SJSA1 (cell line): ENCODE results near the gene JMJD7. TPM values are rescaled to one million over a fixed set of nuclear protein-coding genes. Genes with fewer than 3 reads are reported as not detected.

Source experiments
- DNase-seq, 2 experiments: peaks; one replicate each; pipeline ENCODE4 v3.0.0-alpha.2; 2015 to 2020; ENCODE audit warnings: low spot score in 2 of 2, low read depth in 1 of 2
- H3K27ac ChIP-seq: fragments of 250-450 bp; sonication (Bioruptor Pico); 2 replicates; pipeline ENCODE4 v1.5.1; 2020; ENCODE audit warnings: mild to moderate bottlenecking, moderate library complexity
- H3K27me3 ChIP-seq: fragments of 250-450 bp; sonication (Bioruptor Pico); replicated peaks from 2 replicates; pipeline ENCODE4 v1.5.1; 2020; ENCODE audit warnings: mild to moderate bottlenecking, moderate library complexity
- H3K36me3 ChIP-seq: fragments of 250-450 bp; sonication (Bioruptor Pico); 2 replicates; pipeline ENCODE4 v1.5.1; 2020; ENCODE audit warnings: mild to moderate bottlenecking
- H3K4me1 ChIP-seq: fragments of 250-450 bp; sonication (Bioruptor Pico); replicated peaks from 2 replicates; pipeline ENCODE4 v1.6.1; 2021; ENCODE audit warnings: mild to moderate bottlenecking
- H3K4me3 ChIP-seq: fragments of 250-450 bp; sonication (Bioruptor Pico); 2 replicates; pipeline ENCODE4 v1.5.1; 2020; ENCODE audit warnings: mild to moderate bottlenecking
- H3K9me3 ChIP-seq: fragments of 250-450 bp; sonication (Bioruptor Pico); replicated peaks from 2 replicates; pipeline ENCODE4 v1.5.1; 2020; ENCODE audit warnings: mild to moderate bottlenecking
- total RNA-seq: library from RNA; depleted of rRNA; stranded (reverse); fragments of >200 nt; shearing (Covaris generic); gene quantifications from 2 replicates; pipeline ENCODE4 v1.2.3, GENCODE V29; 2014

JMJD7 gene
- total RNA-seq, 1 experiment from 2014 or later: 9.4 TPM

DNA sequence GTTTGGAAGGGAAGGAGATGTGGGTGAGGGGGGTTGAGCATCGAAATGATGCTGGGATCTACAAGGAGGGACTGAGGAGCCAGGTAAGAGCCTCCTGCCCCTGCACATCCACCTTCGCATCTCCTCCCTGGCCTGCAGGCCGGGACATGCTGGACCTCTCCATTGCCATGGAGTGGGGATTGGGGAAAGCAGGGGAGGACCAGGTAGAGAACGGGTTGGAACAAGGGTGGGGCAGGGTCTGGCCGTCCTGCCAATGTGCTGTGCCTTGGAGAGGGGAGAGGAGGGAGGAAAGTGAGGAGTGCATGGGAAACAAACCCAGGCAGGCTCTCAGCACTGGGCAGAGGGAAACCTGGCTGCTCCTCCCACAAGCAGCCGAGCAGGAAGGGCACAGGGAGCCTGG lies 21.3 kb downstream of the JMJD7 start:
- Histone ChIP-seq H3K9me3 (no peaks in the 10 kb centered on the region), H3K27me3 (no peaks in the 10 kb centered on the region), H3K4me1 (no peaks in the 10 kb centered on the region), H3K36me3 (peaks cover 8% of the 10 kb centered on the region; the same call in 1 of the 2 replicates), H3K4me3 (no peak overlapping the region), H3K27ac (no peak overlapping the region)
- DNase-seq: no peak

GRCh38 chr15:41849861-41850260 lies 22.0 kb downstream of the JMJD7 start:
- Histone ChIP-seq H3K4me1 (no peaks in the 10 kb centered on the region), H3K27me3 (no peaks in the 10 kb centered on the region)

GRCh38 chr15:41850482-41851166 lies 22.7 kb downstream of the JMJD7 start:
- Histone ChIP-seq H3K4me3 (no peak overlapping the region), H3K4me1 (no peaks in the 10 kb centered on the region), H3K27ac (no peak overlapping the region), H3K9me3 (no peaks in the 10 kb centered on the region), H3K36me3 (peaks cover 8% of the 10 kb centered on the region; the same call in 1 of the 2 replicates), H3K27me3 (no peaks in the 10 kb centered on the region)
- no peak for DNase-seq

More at GRCh38 chr15:41849861-41850260, 22.0 kb downstream of the JMJD7 start:
- no peak overlapping the region for H3K4me3 ChIP-seq
- H3K9me3 ChIP-seq: no peaks in the 10 kb centered on the region
- DNase-seq: no peak
- H3K36me3 ChIP-seq: peaks cover 8% of the 10 kb centered on the region; the same call in 1 of the 2 replicates
- H3K27ac ChIP-seq: no peak overlapping the region

DNA sequence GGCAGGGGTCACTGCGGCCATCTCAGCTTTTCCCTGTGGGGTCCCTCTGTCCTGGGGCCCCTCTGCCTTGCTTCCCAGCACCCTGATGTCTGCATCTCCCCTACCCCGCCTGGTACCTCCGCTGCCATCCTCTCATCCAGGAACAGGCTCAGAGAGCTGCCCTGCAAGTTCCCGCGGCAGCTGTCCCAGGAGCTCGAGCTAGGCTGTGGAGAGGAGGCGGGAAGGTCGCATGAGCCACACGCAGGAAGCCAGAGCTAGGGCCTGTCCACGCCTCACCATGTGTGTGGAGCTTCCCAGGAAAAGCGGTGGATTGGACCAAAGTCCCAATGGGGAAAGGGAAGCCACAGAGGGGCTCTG lies 23.3 kb downstream of the JMJD7 start:
- Histone ChIP-seq H3K36me3 (peaks cover 8% of the 10 kb centered on the region; the same call in 1 of the 2 replicates), H3K4me1 (no peaks in the 10 kb centered on the region), H3K4me3 (no peak overlapping the region), H3K27ac (no peak overlapping the region), H3K27me3 (no peaks in the 10 kb centered on the region), H3K9me3 (no peaks in the 10 kb centered on the region)
- no peak for DNase-seq

- no peak overlapping the region for H3K4me3 ChIP-seq
- no peaks in the 10 kb centered on the region for H3K9me3 ChIP-seq
- no peak overlapping the region for H3K27ac ChIP-seq
- H3K4me1 ChIP-seq: no peaks in the 10 kb centered on the region
- H3K27me3 ChIP-seq: no peaks in the 10 kb centered on the region
- no peak for DNase-seq
- peaks cover 8% of the 10 kb centered on the region; the same call in 1 of the 2 replicates for H3K36me3 ChIP-seq
These were observed 24.0 kb downstream of the JMJD7 start for GRCh38 chr15:41851755-41852370.

DNA sequence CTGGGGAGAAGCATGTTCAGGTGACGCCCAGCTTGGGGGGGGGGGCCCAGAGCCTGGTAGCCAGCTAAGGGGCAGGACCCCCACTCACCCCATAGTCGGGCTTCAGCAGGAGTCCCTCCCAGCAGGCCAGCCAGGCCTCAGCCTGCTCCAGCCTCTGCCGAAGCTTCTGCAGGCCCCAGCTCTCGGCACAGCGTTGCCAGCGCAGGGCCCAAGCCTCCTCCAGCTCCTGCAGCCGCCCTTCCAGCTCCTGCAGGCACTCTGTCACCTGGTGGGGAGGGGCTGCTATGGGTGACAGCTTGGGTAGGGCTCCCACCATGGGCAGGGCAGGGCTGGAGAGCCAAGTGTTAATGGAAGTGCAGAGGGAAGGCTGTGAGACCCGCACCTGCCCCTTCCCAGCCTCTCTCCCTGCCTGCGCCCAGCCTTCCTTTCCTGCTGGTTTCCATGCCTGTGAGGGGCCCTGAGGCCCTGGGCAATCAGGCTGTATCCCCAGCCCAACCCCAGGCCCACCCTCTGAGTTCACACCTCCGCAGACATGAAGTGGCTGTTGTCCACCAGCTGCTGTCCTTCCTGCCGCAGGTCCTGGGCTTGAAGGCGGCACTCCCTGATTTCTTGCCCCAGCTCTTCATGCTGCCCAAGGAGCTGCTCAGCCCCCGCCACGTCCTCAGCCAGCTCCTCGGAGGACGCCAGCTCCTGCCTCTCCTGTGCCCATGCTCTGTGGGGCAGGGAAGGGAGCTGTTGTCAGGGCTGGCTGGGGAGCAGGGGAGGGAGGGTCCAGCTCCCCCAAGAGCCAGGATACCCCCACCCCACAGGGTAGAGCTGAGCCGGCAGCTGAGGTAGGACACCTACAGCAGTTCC lies 25.1 kb downstream of the JMJD7 start:
- Histone ChIP-seq H3K9me3 (no peaks in the 10 kb centered on the region), H3K4me1 (no peaks in the 10 kb centered on the region), H3K36me3 (peaks cover 3% of the 10 kb centered on the region; the same call in 1 of the 2 replicates), H3K27ac (no peak overlapping the region), H3K4me3 (no peak overlapping the region), H3K27me3 (no peaks in the 10 kb centered on the region)
- no peak for DNase-seq

- Histone ChIP-seq H3K4me3 (no peak overlapping the region), H3K27ac (no peak overlapping the region), H3K36me3 (no peaks in the 10 kb centered on the region), H3K9me3 (no peaks in the 10 kb centered on the region), H3K27me3 (no peaks in the 10 kb centered on the region), H3K4me1 (no peaks in the 10 kb centered on the region)
- DNase-seq: no peak
These were observed 25.9 kb downstream of the JMJD7 start for GRCh38 chr15:41853831-41854230.

GRCh38 chr15:41854443-41854842 lies 26.6 kb downstream of the JMJD7 start:
- no peaks in the 10 kb centered on the region for H3K27me3 ChIP-seq
- H3K27ac ChIP-seq: no peak overlapping the region
- H3K4me3 ChIP-seq: no peak overlapping the region
- H3K4me1 ChIP-seq: no peaks in the 10 kb centered on the region
- no peaks in the 10 kb centered on the region for H3K36me3 ChIP-seq
- no peaks in the 10 kb centered on the region for H3K9me3 ChIP-seq
- no peak for DNase-seq

GRCh38 chr15:41855261-41855961 lies 27.5 kb downstream of the JMJD7 start:
- Histone ChIP-seq H3K36me3 (no peaks in the 10 kb centered on the region), H3K9me3 (no peaks in the 10 kb centered on the region), H3K27ac (no peak overlapping the region), H3K4me3 (no peak overlapping the region), H3K27me3 (no peaks in the 10 kb centered on the region), H3K4me1 (no peaks in the 10 kb centered on the region)
- no peak for DNase-seq

DNA sequence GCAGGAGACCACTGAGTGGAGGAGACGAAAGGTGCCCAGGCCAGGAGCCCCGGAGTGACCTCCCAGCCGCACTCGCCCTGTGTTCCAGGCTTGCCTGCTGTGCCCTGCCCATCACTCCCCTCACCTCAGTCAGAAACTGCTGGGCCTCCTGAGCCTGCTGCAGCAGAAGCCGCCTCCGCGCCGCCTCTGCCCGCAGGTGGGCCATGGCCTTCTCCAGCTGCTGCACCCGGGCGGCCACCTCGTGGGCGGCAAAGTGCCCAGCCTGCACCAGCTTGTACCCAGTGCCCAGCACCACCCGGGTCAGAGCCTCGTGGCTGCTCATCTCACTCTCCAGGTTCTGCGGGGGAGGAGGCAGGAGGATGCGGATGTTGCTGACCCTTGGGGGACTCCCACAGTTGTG lies 28.4 kb downstream of the JMJD7 start:
- H3K9me3 ChIP-seq: no peaks in the 10 kb centered on the region
- H3K27ac ChIP-seq: no peak overlapping the region
- no peak for DNase-seq
- H3K36me3 ChIP-seq: no peaks in the 10 kb centered on the region
- H3K27me3 ChIP-seq: no peaks in the 10 kb centered on the region
- no peaks in the 10 kb centered on the region for H3K4me1 ChIP-seq
- H3K4me3 ChIP-seq: no peak overlapping the region

DNA sequence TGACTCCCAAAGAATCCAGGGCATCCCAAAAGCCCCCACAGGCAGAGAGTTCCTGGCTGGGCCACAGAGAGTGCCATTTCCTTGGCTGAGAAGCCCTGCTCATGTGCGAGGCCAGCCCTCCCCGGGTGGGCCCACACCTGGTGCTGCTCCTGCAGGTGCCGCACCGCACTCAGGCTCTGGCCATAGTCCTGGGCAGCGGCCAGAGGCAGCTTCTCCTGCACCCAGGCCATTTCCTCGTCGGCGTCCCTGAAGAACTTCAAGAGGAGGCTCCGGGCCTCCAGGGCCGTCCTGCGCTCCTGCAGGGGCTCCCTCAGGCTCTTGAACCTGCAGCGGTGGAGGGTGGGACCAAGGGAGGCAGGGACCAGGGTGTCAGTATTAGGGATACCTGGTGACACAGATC lies 28.8 kb downstream of the JMJD7 start:
- Histone ChIP-seq H3K4me1 (no peaks in the 10 kb centered on the region), H3K27ac (no peak overlapping the region), H3K27me3 (no peaks in the 10 kb centered on the region), H3K9me3 (no peaks in the 10 kb centered on the region), H3K4me3 (no peak overlapping the region), H3K36me3 (no peaks in the 10 kb centered on the region)
- no peak for DNase-seq

DNA sequence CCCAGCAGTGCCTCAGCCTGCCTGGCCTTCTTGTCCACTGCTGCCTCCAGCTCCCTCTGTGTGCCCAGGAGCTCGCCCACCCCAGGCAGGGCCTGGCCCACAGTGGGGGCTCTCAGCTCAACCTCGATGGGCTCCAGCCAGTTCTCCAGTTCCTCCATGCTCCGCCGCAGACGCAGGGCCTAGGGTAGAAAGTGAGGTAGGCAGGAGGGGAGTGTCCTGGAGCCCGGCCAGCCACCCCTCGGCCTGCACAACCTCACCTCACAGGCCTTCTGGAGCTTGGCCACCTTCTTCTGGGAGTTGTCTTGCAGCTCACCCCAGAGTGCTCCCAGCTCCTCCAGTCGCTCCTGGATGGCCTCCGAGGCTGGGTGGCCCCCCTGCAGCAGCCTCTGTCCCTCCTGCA lies 29.4 kb downstream of the JMJD7 start:
- Histone ChIP-seq H3K9me3 (no peaks in the 10 kb centered on the region), H3K27ac (no peak overlapping the region), H3K27me3 (no peaks in the 10 kb centered on the region), H3K4me1 (no peaks in the 10 kb centered on the region), H3K4me3 (no peak overlapping the region), H3K36me3 (no peaks in the 10 kb centered on the region)
- DNase-seq: no peak

DNA sequence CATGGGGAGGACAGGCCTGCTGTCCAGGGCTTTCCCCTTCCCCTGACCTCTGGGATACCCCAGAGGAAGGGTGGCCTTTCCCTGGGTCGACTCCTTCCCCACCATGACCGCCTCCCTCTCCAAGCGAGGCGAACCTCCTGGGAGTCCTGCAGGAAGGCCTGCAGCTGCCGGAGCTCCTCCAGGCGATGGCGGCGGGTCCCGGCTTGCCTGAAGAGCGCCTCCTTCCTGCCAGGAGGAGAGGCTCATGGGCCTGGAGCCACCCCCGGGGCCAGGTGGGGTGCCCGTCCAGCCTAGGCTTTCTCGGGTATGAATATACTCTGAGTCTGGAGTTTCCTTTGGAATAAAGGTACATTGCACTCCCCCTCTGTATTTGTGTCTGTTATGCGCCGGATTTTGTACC lies 30.9 kb downstream of the JMJD7 start:
- no peak for DNase-seq
- H3K36me3 ChIP-seq: no peaks in the 10 kb centered on the region
- H3K4me1 ChIP-seq: no peaks in the 10 kb centered on the region
- no peak overlapping the region for H3K4me3 ChIP-seq
- no peak overlapping the region for H3K27ac ChIP-seq
- H3K9me3 ChIP-seq: no peaks in the 10 kb centered on the region
- no peaks in the 10 kb centered on the region for H3K27me3 ChIP-seq
